Activated naive CD8-positive, alpha-beta T cell treated with anti-CD3 and anti-CD28 coated beads, Interleukin-2, amount 50 U/mL, for 24 hours (primary cell): Measurements from ENCODE around the gene PKP1.

ENCODE experiments used
- ATAC-seq: fragments of 150-1000 bp; cut with Tn5 transposase; one replicate; pipeline ENCODE4 v1.10.0; 2021
- DNase-seq: peaks from one replicate; pipeline ENCODE4 v3.0.0; 2021
- H3K27ac Mint-ChIP-seq: one replicate; pipeline ENCODE4 v1.8.0; 2021; ENCODE audit warnings: mild to moderate bottlenecking, mixed read lengths
- H3K27me3 Mint-ChIP-seq: one replicate; pipeline ENCODE4 v1.8.0; 2021; ENCODE audit warnings: mixed read lengths
- H3K36me3 Mint-ChIP-seq: one replicate; pipeline ENCODE4 v1.8.0; 2021; ENCODE audit warnings: low read depth, mixed read lengths
- H3K4me1 Mint-ChIP-seq: one replicate; pipeline ENCODE4 v1.8.0; 2021; ENCODE audit warnings: mixed read lengths
- H3K4me3 Mint-ChIP-seq: one replicate; pipeline ENCODE4 v1.8.0; 2021; ENCODE audit warnings: mild to moderate bottlenecking, moderate library complexity, mixed read lengths
- H3K9me3 Mint-ChIP-seq: one replicate; pipeline ENCODE4 v1.8.0; 2021; ENCODE audit warnings: mixed read lengths

Gene PKP1

GRCh38 chr1:201359031-201359872 is 75.9 kb downstream of the PKP1 start:
- H3K27me3 Mint-ChIP-seq: peaks cover 10% of the 10 kb centered on the region
- no peaks in the 10 kb centered on the region for H3K4me1 Mint-ChIP-seq
- DNase-seq (no peak), ATAC-seq (no peak)
- no peaks in the 10 kb centered on the region for H3K9me3 Mint-ChIP-seq
- no peak overlapping the region for H3K27ac Mint-ChIP-seq
- no peaks in the 10 kb centered on the region for H3K36me3 Mint-ChIP-seq
- H3K4me3 Mint-ChIP-seq: no peak overlapping the region

DNA sequence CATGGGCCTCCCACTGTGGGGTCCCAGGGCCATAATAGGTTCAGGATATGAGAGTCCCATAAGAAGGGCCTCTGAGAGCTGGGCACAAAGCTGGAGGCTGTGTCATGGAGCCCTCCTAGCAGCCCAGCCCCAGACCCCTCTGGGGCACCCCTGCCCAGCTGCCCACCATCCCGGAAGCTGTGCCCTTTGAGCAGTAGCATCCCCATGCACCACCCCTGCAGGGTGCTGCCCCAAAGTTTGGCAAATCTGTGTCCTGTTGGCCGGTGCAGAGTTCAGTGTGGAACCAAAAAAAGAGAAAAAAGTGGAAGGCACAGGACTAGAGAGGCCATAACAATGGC is 76.5 kb downstream of the PKP1 start:
- H3K4me3 Mint-ChIP-seq: no peak overlapping the region
- H3K36me3 Mint-ChIP-seq: no peaks in the 10 kb centered on the region
- peaks cover 8% of the 10 kb centered on the region for H3K27me3 Mint-ChIP-seq
- no peak overlapping the region for H3K27ac Mint-ChIP-seq
- DNase-seq (no peak), ATAC-seq (no peak)
- H3K9me3 Mint-ChIP-seq: no peaks in the 10 kb centered on the region
- H3K4me1 Mint-ChIP-seq: no peaks in the 10 kb centered on the region

DNA sequence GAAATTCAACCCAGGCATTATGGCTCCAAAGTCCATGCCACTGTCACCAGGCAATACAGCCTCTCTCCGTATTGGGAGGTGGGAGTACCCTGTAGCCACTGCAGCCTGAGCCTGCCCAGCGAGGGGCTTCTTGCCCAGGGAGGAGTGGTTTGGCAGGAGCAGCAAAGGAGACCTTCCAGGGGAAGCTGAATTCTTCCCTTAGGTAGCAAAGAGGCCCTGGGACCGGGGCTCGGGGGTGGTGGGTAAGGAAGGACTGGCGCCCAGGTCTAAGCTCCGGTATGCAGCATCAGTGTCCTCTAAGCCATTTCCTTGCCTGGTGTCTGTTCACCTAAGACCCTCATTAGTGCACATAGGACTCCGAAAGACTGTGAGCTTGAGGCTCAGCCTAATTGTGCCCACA is 77.2 kb downstream of the PKP1 start:
- Mint-ChIP-seq H3K27ac (no peak overlapping the region), H3K9me3 (no peaks in the 10 kb centered on the region), H3K27me3 (peaks cover 8% of the 10 kb centered on the region), H3K4me3 (no peak overlapping the region), H3K4me1 (no peaks in the 10 kb centered on the region), H3K36me3 (no peaks in the 10 kb centered on the region)
- ATAC-seq (no peak), DNase-seq (no peak)

- H3K27me3 Mint-ChIP-seq: peaks cover 8% of the 10 kb centered on the region
- no peak for DNase-seq
- no peaks in the 10 kb centered on the region for H3K4me1 Mint-ChIP-seq
- no peak overlapping the region for H3K4me3 Mint-ChIP-seq
- no peaks in the 10 kb centered on the region for H3K36me3 Mint-ChIP-seq
- no peak overlapping the region for H3K27ac Mint-ChIP-seq
- H3K9me3 Mint-ChIP-seq: no peaks in the 10 kb centered on the region
- no peak for ATAC-seq
Measured at GRCh38 chr1:201360901-201361651, 77.8 kb downstream of the PKP1 start.

GRCh38 chr1:201361652-201362504 is 78.6 kb downstream of the PKP1 start:
- peak; percentile 5 for ATAC-seq
- Mint-ChIP-seq H3K27me3 (peaks cover 8% of the 10 kb centered on the region), H3K36me3 (no peaks in the 10 kb centered on the region), H3K4me1 (no peaks in the 10 kb centered on the region), H3K4me3 (no peak overlapping the region), H3K27ac (no peak overlapping the region), H3K9me3 (no peaks in the 10 kb centered on the region)
- peak; percentile 41 for DNase-seq

DNA sequence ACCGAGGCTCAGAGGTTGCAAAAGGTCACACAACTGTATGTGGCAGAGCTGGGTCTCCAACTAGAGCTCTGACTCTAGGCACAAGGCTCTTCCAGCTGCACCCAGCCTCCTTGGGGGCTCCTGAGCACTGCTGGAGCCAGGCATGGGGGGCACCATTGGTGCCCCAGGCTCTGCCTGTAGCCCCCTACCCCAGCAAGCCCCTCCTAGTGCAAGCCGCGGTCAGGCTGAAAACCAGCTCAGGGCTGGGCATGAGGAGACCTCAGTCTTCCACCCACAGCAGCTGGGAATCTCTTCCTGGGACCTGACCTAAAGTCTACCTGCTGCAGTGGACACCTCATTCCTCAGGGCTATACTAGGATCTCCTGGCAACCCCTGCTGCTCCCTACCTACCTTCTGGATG is 79.6 kb downstream of the PKP1 start:
- H3K4me3 Mint-ChIP-seq: no peak overlapping the region
- ATAC-seq (no peak), DNase-seq (no peak)
- no peak overlapping the region for H3K27ac Mint-ChIP-seq
- no peaks in the 10 kb centered on the region for H3K9me3 Mint-ChIP-seq
- peaks cover 12% of the 10 kb centered on the region for H3K27me3 Mint-ChIP-seq
- H3K4me1 Mint-ChIP-seq: no peaks in the 10 kb centered on the region
- H3K36me3 Mint-ChIP-seq: no peaks in the 10 kb centered on the region

GRCh38 chr1:201363467-201363866 is 80.2 kb downstream of the PKP1 start:
- no peaks in the 10 kb centered on the region for H3K36me3 Mint-ChIP-seq
- H3K27ac Mint-ChIP-seq: no peak overlapping the region
- no peak for DNase-seq

GRCh38 chr1:201364808-201365105 is 81.5 kb downstream of the PKP1 start:
- Mint-ChIP-seq H3K27me3 (peaks cover 14% of the 10 kb centered on the region), H3K36me3 (no peaks in the 10 kb centered on the region), H3K4me1 (no peaks in the 10 kb centered on the region), H3K27ac (no peak overlapping the region), H3K9me3 (no peaks in the 10 kb centered on the region), H3K4me3 (no peak overlapping the region)
- no peak for ATAC-seq
- no peak for DNase-seq

More at GRCh38 chr1:201363467-201363866, 80.2 kb downstream of the PKP1 start:
- Mint-ChIP-seq H3K9me3 (no peaks in the 10 kb centered on the region), H3K27me3 (peaks cover 13% of the 10 kb centered on the region), H3K4me1 (no peaks in the 10 kb centered on the region), H3K4me3 (no peak overlapping the region)
- ATAC-seq: no peak

DNA sequence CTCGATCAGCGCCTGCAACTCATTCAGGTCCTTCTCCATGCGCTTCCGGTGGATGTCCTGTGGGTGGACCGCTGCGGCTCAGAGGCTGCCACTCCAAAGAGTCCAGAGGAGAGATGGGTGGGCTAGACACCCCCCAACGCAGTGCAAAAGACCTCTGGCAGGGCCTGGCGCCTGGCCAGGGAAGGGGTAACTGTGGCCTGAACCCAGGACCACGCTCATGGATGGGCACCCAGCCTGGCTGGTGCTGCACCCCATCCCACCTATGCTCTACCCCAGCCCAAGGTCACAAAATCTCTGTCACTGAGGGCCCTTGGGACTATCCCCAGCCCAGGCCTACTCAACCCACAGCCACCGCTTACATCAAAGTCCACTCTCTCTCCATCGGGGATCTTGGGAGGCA is 81.9 kb downstream of the PKP1 start:
- no peaks in the 10 kb centered on the region for H3K9me3 Mint-ChIP-seq
- no peak for DNase-seq
- no peak for ATAC-seq
- H3K27me3 Mint-ChIP-seq: peaks cover 14% of the 10 kb centered on the region
- H3K36me3 Mint-ChIP-seq: no peaks in the 10 kb centered on the region
- H3K4me3 Mint-ChIP-seq: no peak overlapping the region
- no peak overlapping the region for H3K27ac Mint-ChIP-seq
- H3K4me1 Mint-ChIP-seq: no peaks in the 10 kb centered on the region

DNA sequence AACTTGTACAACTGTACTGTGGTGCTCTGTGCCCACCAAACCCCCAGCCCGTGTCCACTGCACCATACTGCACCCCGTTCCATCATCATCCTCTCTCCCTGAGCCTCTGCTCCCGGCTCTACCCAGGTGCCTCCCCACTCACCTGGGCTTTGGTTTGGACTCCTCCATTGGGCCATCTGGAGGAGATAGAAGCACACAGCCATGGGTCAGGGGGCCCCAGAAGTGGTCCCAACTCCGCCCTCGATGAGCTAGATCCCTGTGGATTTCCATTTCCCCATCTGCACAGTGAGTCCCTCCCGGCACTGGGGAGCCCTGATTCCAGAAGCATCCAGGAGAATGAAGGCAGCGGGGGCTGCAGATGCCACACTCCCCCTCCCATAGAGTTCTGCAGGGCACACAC is 83.4 kb downstream of the PKP1 start:
- peaks cover 16% of the 10 kb centered on the region for H3K27me3 Mint-ChIP-seq
- ATAC-seq (no peak), DNase-seq (no peak)
- H3K36me3 Mint-ChIP-seq: no peaks in the 10 kb centered on the region
- no peak overlapping the region for H3K4me3 Mint-ChIP-seq
- no peaks in the 10 kb centered on the region for H3K9me3 Mint-ChIP-seq
- H3K4me1 Mint-ChIP-seq: no peaks in the 10 kb centered on the region
- no peak overlapping the region for H3K27ac Mint-ChIP-seq

DNA sequence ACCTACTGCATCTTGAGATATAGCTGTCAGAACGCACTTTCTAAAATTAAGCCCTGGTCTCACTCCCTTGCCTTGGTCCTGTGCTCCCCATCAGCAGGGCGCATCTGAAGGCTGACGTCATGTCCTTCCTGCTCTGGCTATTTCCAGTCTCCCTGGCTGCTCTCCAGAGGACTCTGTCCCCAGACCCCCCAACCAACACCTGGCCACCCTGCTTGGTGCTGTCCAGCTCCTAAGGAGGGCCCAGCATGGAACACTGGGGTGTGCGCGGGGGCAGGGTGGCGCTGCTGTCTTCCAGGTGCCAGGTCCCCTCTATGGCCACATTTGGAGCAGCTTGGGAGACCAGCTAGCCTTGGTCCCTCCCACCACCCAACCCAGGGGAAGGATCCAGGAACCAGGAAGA is 85.9 kb downstream of the PKP1 start:
- Mint-ChIP-seq H3K27me3 (peaks cover 14% of the 10 kb centered on the region), H3K4me3 (no peak overlapping the region), H3K4me1 (no peaks in the 10 kb centered on the region), H3K9me3 (no peaks in the 10 kb centered on the region), H3K36me3 (no peaks in the 10 kb centered on the region), H3K27ac (no peak overlapping the region)
- no peak for DNase-seq
- no peak for ATAC-seq

GRCh38 chr1:201370500-201370899 is 87.2 kb downstream of the PKP1 start:
- Mint-ChIP-seq H3K4me3 (no peak overlapping the region), H3K27me3 (peaks cover 16% of the 10 kb centered on the region)

GRCh38 chr1:201371276-201371675 is 88.0 kb downstream of the PKP1 start:
- no peaks in the 10 kb centered on the region for H3K9me3 Mint-ChIP-seq
- no peak overlapping the region for H3K27ac Mint-ChIP-seq
- H3K27me3 Mint-ChIP-seq: peaks cover 16% of the 10 kb centered on the region
- ATAC-seq: no peak
- no peak overlapping the region for H3K4me3 Mint-ChIP-seq
- H3K4me1 Mint-ChIP-seq: no peaks in the 10 kb centered on the region
- H3K36me3 Mint-ChIP-seq: no peaks in the 10 kb centered on the region
- DNase-seq: no peak

More at GRCh38 chr1:201370500-201370899, 87.2 kb downstream of the PKP1 start:
- H3K4me1 Mint-ChIP-seq: no peaks in the 10 kb centered on the region
- H3K27ac Mint-ChIP-seq: no peak overlapping the region
- DNase-seq (no peak), ATAC-seq (no peak)
- no peaks in the 10 kb centered on the region for H3K36me3 Mint-ChIP-seq
- H3K9me3 Mint-ChIP-seq: no peaks in the 10 kb centered on the region

- H3K9me3 Mint-ChIP-seq: no peaks in the 10 kb centered on the region
- no peak overlapping the region for H3K27ac Mint-ChIP-seq
- H3K4me1 Mint-ChIP-seq: no peaks in the 10 kb centered on the region
- H3K4me3 Mint-ChIP-seq: no peak overlapping the region
- peaks cover 16% of the 10 kb centered on the region for H3K27me3 Mint-ChIP-seq
- H3K36me3 Mint-ChIP-seq: no peaks in the 10 kb centered on the region
- DNase-seq (no peak), ATAC-seq (no peak)
Measured at GRCh38 chr1:201371792-201372191, 88.5 kb downstream of the PKP1 start.

GRCh38 chr1:201374364-201374763 is 91.1 kb downstream of the PKP1 start:
- H3K27me3 Mint-ChIP-seq: peaks cover 10% of the 10 kb centered on the region
- no peak overlapping the region for H3K4me3 Mint-ChIP-seq
- no peak for DNase-seq

More at GRCh38 chr1:201374364-201374763, 91.1 kb downstream of the PKP1 start:
- no peak overlapping the region for H3K27ac Mint-ChIP-seq
- H3K36me3 Mint-ChIP-seq: no peaks in the 10 kb centered on the region
- H3K9me3 Mint-ChIP-seq: no peaks in the 10 kb centered on the region
- no peaks in the 10 kb centered on the region for H3K4me1 Mint-ChIP-seq
- ATAC-seq: no peak
